ENCODE data around the gene SSH2. TPM values are rescaled to one million over a fixed set of nuclear protein-coding genes. Genes with fewer than 3 reads are reported as not detected.

SSH2 gene
- total RNA-seq, 1 donor, result 13.0 TPM

DNA sequence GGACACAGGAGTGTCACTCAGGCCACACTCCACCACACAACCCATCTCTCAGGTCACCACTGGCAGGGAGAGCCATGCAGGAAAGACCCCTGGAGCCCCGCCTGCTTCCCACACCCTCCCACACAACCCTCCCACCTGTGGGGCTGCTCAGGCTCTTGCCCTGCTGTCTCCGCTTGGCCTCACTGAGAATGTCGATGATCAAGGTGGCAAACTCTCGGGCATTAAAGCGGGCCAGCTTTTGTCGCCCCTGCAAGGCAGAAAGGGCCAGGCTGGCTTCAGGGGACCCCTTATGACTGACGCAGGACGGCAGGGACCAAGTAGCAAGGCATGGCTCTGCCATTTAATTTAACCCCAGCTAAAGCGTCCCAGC lies 353.0 kb downstream of the SSH2 start:
- Histone ChIP-seq H4K20me1 (ENCODE audit: insufficient read depth, low read length) (peaks cover 18% of the 10 kb centered on the region), H3K36me3 (ENCODE audit: insufficient read depth, low read length) (peaks cover 43% of the 10 kb centered on the region), H3K79me2 (ENCODE audit: insufficient read depth, low read length) (peaks cover 10% of the 10 kb centered on the region), H3K4me1 (ENCODE audit: insufficient read depth, low read length) (peaks cover 19% of the 10 kb centered on the region), H3K4me3 (ENCODE audit: insufficient read depth, low read length) (no peak overlapping the region), H2AFZ (ENCODE audit: low read length) (no peak overlapping the region), H3K27ac (ENCODE audit: low read depth, low read length) (no peak overlapping the region), H3K9me3 (ENCODE audit: low read depth, low read length) (no peaks in the 10 kb centered on the region), H3K27me3 (ENCODE audit: insufficient read depth, low read length) (no peaks in the 10 kb centered on the region), H3K4me2 (ENCODE audit: insufficient read depth, low read length) (no peak overlapping the region)
- TF ChIP-seq, protein P1, sequence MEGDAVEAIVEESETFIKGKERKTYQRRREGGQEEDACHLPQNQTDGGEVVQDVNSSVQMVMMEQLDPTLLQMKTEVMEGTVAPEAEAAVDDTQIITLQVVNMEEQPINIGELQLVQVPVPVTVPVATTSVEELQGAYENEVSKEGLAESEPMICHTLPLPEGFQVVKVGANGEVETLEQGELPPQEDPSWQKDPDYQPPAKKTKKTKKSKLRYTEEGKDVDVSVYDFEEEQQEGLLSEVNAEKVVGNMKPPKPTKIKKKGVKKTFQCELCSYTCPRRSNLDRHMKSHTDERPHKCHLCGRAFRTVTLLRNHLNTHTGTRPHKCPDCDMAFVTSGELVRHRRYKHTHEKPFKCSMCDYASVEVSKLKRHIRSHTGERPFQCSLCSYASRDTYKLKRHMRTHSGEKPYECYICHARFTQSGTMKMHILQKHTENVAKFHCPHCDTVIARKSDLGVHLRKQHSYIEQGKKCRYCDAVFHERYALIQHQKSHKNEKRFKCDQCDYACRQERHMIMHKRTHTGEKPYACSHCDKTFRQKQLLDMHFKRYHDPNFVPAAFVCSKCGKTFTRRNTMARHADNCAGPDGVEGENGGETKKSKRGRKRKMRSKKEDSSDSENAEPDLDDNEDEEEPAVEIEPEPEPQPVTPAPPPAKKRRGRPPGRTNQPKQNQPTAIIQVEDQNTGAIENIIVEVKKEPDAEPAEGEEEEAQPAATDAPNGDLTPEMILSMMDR (IDR thresholded peaks at IDR 0.05; ENCODE audit: extremely low read depth, low read depth, low read length), result no peak
- peak; percentile 45 for DNase-seq (ENCODE audit: insufficient read length, low spot score, missing footprints)

DNA sequence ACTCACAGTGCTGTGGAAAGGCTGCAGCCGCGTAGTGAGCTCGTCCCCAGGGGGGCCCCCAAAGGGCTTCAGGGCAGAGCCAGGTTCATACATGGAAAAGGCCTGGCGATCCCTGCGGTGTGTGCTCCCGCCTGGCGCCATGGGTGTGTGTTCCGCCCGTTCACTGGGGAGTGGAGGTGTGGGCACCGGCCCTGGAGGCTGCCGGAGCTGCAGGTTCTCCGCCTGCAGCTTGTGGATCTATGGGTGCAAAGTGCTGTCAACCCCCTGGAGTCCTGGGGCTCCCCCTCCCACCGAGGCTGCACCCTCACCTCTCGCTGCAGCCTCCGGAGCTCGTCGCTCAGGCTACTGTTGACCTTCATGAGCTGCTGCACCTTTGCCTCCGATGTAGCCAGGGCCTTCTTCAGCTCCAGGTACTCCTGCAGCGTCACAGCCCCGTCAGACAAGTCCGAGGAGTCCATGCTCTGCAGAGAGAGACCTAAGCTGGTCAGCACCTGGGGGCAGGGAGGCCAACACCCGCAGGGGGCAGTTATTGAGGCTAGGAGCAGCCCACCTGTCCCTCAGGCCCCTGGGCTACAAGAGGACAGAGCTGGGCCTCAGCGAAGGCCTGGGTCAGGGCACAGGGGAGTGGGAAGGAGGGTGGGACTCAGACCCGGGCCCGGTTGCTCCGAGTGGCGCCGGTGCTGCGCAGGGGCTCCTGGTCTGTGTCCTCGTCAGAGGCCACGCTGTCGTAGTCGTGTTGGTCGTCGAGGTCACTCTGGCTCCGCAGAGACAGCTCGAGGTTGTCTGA lies 353.6 kb downstream of the SSH2 start:
- Histone ChIP-seq H3K79me2 (ENCODE audit: insufficient read depth, low read length) (peaks cover 4% of the 10 kb centered on the region), H3K36me3 (ENCODE audit: insufficient read depth, low read length) (peaks cover 41% of the 10 kb centered on the region), H2AFZ (ENCODE audit: low read length) (no peak overlapping the region), H3K27ac (ENCODE audit: low read depth, low read length) (no peak overlapping the region), H3K4me1 (ENCODE audit: insufficient read depth, low read length) (peaks cover 20% of the 10 kb centered on the region), H3K9me3 (ENCODE audit: low read depth, low read length) (no peaks in the 10 kb centered on the region), H3K4me3 (ENCODE audit: insufficient read depth, low read length) (no peak overlapping the region), H3K27me3 (ENCODE audit: insufficient read depth, low read length) (no peaks in the 10 kb centered on the region), H4K20me1 (ENCODE audit: insufficient read depth, low read length) (peaks cover 18% of the 10 kb centered on the region), H3K4me2 (ENCODE audit: insufficient read depth, low read length) (no peak overlapping the region)
- TF ChIP-seq, protein P1 (IDR thresholded peaks at IDR 0.05; ENCODE audit: extremely low read depth, low read depth, low read length), result no peak
- peak; percentile 51 for DNase-seq (ENCODE audit: insufficient read length, low spot score, missing footprints)

Small RNA genes within 50 kb of the gene (small RNA-seq; reads per million reads assigned to genes)
- gene RF00156 (not detected), gene RF01210 (not detected), gene RNU6-920P (not detected)

Other genes starting within 250 kb of the SSH2 start
- 0.29 and 0.36 TPM in 2 replicates for gene EFCAB5, start 11.4 kb upstream of the SSH2 start, total RNA-seq
- gene NSRP1, start 186.6 kb upstream of the SSH2 start, total RNA-seq, result 11.2 and 12.7 TPM in 2 replicates

Measured in osteoblast (primary cell).